Astrocyte of the spinal cord (primary cell): ENCODE results near the gene IFI44.

Experiments used
- DNase-seq: peaks from one replicate; pipeline ENCODE4 v3.0.0; 2011; ENCODE audit warnings: low read depth, low spot score
- H3K4me3 ChIP-seq: 2 replicates; pipeline ENCODE4 v1.5.1; 2011; ENCODE audit warnings: low read depth, mild to moderate bottlenecking, low read length, moderate library complexity
- in situ Hi-C: cut with HindIII; loops from 2 replicates; pipeline ENCODE4 v1.10.0; 2017; ENCODE audit warnings: low sequenced_read_pairs
- TF ChIP-seq, protein P1 (sequence below): IDR thresholded peaks from 2 replicates; pipeline ENCODE4 v1.5.1; 2012; ENCODE audit warnings: low read depth, mild to moderate bottlenecking, low read length, inconsistent platforms

IFI44 gene

DNA sequence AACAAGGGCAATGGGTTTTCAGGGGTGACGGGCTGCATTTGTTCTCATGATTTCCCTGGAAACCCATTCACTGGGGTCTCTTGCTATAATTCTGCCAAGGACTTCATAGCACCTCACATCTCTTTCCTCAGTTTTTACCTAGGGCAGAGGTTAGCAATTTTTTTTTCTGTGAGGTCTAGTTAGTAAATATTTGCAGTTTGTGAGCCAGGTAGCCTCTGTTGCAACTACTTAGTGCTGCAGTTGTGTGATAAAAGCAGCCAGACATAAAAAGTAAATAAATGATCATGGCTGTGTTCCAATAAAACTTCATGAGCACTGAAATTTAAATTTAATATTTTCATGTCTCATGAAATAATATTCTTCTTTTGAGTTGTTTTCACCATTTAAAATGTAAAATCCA lies 37.7 kb downstream of the IFI44 start:
- TF ChIP-seq, protein P1, sequence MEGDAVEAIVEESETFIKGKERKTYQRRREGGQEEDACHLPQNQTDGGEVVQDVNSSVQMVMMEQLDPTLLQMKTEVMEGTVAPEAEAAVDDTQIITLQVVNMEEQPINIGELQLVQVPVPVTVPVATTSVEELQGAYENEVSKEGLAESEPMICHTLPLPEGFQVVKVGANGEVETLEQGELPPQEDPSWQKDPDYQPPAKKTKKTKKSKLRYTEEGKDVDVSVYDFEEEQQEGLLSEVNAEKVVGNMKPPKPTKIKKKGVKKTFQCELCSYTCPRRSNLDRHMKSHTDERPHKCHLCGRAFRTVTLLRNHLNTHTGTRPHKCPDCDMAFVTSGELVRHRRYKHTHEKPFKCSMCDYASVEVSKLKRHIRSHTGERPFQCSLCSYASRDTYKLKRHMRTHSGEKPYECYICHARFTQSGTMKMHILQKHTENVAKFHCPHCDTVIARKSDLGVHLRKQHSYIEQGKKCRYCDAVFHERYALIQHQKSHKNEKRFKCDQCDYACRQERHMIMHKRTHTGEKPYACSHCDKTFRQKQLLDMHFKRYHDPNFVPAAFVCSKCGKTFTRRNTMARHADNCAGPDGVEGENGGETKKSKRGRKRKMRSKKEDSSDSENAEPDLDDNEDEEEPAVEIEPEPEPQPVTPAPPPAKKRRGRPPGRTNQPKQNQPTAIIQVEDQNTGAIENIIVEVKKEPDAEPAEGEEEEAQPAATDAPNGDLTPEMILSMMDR: no peak
- in situ Hi-C loops: no loop called here
- no peak overlapping the region for H3K4me3 ChIP-seq
- DNase-seq: no peak

DNA sequence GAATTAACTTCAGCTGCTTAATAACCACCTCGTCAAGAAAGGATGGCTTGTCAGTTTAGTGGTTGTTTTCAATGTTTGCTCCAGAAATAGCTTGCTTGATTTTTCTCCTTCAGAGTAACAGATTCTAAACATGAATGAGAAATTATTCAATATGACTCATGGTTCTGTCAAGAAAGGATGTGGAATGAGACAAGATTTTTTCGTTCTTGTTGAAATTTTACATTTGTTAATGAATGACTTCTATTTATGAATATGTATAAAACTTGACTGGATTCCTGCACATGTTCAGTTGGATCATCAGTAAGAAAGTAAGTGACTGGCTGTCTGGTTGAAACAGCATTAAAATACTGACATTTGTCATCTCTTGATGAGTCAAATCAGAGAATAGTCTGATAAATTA lies 38.3 kb downstream of the IFI44 start:
- no peak overlapping the region for H3K4me3 ChIP-seq
- TF ChIP-seq, protein P1: no peak
- in situ Hi-C loops: no loop called here
- no peak for DNase-seq

DNA sequence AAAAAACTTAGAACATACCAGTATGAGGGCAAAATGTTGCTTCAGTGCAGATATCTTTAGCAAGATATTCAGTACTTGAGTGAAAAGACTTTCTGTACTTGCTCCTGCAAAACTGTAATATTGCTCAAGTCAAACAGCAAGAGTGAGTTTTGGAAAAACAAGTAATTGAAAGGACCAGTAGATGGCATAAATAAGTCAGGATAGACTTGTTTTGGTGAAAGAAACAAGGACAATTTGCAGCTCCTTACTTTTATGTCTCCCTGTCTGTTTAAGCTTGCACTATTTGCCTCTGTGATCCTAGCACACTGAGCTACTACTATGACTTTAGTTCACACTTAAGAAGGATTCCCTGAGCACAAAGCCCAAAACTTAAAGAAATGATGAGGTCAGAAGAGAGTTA lies 39.1 kb downstream of the IFI44 start:
- DNase-seq: peak; percentile 68
- in situ Hi-C loops: no loop called here
- H3K4me3 ChIP-seq: no peak overlapping the region
- TF ChIP-seq, protein P1: peak; percentile 43

DNA sequence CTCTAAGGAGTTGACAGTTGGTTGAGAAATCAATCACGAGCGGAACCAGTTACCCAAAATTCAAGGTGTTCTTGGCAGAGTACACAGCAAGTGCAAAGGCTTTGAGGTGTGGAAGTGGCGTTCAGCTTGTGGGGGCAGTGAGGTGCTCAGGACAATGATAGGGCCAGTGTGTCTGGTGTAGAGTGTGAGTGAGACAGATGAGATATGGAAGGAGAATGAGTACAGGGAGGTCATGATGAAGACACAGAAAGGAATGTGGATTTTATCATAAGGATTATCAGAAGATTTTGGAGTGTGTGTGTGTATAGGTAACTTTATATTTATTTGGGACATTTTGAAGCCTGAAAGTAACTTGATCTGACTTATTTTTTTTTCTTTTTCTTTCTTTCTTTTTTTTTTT lies 40.9 kb downstream of the IFI44 start:
- in situ Hi-C loops: no loop called here
- TF ChIP-seq, protein P1: no peak
- H3K4me3 ChIP-seq: no peak overlapping the region

DNA sequence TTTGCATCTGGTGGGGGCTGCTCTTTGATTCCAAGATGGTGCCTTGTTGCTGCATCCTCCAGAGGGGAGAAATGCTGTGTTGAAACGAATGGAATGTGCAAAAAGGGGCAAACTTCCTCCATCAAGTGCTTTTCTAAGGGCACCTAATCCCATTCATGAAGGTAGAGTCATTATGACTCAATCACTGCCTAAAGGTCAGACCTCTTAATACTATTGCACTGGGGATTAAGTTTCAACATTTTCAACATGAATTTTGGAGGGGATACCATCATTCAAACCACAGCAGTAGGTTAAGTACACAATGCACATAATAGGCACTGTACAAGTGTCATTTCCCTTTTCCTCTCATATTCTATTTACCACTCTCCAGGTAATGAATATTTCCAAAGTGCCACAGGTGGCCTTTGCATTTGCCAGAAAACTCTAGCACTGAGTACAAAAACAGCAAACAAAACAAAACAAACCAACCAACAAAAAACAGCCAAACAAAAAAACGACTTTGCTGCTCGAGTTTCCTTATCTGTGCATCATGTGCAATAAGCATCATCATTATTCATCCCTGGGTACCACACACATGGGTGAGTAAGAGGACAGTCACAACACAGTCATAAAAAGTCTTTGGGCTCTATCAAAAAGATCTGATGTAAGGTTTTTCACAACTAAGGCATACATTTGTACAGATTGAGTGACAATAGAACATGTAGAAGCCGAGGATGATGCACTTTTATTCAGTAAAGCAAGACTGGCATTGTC lies 42.5 kb downstream of the IFI44 start:
- DNase-seq: peak; percentile 31
- in situ Hi-C loops: no loop called here
- TF ChIP-seq, protein P1: no peak
- H3K4me3 ChIP-seq: no peak overlapping the region

More for the DNA sequence above, 40.9 kb downstream of the IFI44 start:
- no peak for DNase-seq

DNA sequence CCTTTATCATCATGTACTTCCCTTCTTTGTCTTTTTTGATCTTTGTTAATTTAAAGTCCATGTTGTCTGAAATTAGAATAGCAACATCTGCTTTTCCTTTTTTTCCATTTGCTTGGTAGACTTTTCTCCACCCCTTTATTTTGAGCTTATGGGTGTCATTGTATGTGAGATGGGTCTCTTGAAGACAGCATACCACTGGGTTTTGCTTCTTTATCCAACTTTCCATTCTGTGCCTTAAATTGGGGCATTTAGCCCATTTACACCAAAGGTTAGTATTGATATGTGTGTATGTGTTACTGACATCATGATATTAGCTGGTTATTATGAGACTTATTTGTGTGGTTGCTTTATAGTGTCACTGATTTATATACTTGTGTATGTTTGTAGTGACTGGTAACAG lies 50.2 kb downstream of the IFI44 start:
- TF ChIP-seq, protein P1: no peak
- DNase-seq: no peak
- in situ Hi-C loops: no loop called here
- no peak overlapping the region for H3K4me3 ChIP-seq
